Activated CD4-positive, alpha-beta T cell treated with anti-CD3 and anti-CD28 coated beads for 48 hours (primary cell): ENCODE data around the gene ZSWIM4.
A peak's percentile ranks its signal among the peaks of the same experiment; 100 is the strongest.

Experiments
- DNase-seq: peaks from one replicate; pipeline ENCODE4 v3.0.0-alpha.2; 2020

The ZSWIM4 gene

DNA sequence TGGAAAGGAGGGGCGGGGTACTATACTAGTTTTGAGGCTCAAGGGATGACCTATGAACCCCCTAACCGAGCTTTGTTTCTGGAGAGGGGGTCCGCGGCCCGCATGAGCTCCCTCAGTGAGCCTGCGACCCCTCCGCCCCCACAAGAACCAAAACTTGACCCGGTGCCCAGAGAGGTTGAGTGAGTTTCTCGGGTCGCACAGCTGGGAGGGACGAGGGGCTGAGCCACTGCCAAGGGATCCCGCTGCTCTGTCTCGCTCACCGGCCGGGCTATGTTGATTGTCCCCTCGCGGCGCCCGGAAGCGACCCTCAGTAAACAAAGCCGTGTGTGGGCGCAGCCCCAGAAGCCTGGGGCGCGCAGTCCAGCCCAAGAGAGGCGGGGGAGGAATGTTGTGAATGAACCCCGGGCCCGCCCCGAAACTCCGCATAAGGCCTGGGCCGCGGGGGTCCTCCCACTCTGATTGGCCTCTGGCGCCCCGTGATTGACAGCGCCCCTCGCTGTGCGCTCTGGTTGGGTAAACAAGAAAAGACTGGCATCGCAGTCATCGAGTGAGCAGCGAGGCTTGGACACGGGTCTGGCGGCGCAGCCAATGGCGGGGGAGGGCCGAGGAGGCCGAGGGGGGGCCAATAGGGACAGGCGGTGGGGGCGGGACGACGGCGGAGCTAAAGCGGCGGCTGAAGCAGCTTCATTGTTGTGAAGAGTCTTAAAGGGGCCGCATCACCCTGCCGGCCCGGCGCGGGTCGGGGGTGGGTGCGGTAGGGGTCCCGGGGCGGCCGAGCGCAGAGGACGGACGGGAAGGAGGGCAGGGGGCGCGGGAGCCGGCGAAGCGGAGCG lies at the start of gene ZSWIM4:
Gene ZSWIM4 (plus strand): TSS at position 687 of the 833 bp plus-strand sequence. CDS start 206 bp downstream, outside the sequence.
- DNase-seq: peak; percentile 97

DNA sequence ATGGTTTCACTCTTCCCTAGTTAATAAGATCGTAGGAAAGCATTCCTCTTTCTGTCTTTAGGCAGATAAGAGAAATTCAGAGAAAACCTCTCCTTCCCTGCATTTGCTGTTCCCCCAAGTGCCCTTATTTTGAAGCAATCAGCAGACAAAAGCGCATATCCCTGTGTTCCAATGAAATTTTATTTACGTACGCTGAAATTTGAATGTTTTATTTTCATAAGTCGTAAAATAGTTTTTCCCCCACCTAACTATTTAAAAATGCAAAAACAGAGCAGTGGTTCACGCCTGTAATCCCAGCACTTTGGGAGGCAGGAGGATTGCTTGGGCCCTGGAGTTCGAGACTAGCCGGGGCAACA lies 48.2 kb upstream of the ZSWIM4 start:
- no peak for DNase-seq

DNA sequence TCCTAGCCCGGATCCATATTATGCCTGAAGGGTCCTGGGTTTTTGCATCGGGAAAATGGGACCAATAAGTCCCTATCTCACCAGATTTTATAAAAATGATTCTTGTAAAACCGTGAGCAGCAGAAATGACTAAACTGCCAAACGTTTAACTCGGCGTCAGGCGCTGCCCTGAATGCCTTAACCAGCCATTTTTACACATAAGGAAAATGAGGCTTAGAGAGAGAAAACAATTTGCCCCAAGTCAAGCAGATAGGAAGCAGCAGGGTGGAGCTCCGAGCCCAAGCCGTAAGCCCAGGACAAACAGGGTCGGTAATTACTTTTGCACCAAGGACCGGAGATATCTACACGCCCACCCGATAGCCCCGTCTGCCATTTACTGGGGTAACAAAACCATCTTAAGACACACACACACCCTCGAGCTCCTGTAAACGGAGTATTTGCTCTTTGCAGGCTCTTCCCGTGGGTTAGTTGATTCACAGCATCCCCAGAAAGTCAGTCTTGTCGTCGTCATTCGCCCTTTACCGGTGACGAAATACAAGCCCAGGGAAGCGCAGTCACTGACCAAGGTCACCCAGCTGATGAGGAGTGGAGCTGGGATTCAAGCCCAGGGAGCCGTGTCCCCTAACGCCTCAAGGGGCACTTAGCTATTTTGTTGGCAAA lies 46.9 kb upstream of the ZSWIM4 start:
- peak; percentile 22 for DNase-seq

DNA sequence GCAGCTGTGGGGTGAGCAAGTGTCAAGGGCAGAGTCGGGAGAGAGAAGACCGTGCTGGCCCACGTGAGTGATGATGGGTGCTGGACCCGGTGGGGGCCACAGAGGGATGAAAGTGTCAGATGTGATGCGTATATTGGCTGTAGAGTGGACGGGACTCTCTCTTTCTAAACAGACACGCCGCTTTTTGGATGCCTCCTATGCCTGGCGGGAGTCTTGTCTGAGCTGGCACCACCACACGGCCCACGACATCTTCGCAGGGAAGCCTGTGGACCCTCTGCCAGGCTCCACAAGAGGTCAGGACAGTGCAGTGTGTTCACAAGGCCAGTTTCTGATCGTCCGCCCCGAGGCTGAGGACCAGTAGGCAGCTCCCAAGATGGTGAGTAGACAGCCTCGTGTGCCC lies 43.8 kb upstream of the ZSWIM4 start:
- no peak for DNase-seq

DNA sequence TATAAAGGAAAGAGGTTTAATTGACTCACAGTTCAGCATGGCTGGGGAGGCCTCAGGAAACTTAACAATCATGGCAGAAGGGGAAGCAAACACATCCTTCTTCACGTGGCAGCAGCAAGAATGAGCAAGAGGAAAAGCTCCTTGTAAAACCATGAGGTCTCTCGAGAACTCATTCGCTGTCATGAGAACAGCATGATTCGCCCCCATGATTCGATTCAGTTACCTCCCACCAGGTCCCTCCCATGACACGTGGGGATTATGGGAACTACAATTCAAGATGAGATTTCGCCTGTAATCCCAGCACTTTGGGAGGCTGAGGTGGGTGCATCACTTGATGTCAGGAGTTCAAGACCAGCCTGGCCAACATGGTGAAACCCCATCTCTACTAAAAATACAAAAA lies 41.6 kb upstream of the ZSWIM4 start:
- peak; percentile 27 for DNase-seq

DNA sequence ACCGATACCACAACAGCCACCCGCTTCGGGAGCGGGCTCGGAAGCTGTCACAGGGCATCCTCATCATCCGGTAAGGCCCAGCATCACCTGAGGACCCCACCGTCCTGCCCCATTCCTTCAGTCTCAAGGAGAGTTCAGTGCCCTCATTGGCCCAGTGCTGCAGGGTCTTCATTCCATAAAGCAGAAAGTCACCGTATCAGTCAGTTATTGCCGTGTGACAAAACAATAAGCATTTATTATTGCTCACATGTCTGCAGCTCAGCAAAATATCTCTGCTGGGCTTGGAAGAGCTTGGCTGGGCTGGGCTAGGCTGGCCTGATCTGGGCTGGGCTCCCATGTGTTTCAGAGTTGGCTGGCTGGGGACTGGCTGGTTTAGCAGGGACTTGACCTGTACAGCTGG lies 39.0 kb upstream of the ZSWIM4 start:
- DNase-seq: no peak

DNA sequence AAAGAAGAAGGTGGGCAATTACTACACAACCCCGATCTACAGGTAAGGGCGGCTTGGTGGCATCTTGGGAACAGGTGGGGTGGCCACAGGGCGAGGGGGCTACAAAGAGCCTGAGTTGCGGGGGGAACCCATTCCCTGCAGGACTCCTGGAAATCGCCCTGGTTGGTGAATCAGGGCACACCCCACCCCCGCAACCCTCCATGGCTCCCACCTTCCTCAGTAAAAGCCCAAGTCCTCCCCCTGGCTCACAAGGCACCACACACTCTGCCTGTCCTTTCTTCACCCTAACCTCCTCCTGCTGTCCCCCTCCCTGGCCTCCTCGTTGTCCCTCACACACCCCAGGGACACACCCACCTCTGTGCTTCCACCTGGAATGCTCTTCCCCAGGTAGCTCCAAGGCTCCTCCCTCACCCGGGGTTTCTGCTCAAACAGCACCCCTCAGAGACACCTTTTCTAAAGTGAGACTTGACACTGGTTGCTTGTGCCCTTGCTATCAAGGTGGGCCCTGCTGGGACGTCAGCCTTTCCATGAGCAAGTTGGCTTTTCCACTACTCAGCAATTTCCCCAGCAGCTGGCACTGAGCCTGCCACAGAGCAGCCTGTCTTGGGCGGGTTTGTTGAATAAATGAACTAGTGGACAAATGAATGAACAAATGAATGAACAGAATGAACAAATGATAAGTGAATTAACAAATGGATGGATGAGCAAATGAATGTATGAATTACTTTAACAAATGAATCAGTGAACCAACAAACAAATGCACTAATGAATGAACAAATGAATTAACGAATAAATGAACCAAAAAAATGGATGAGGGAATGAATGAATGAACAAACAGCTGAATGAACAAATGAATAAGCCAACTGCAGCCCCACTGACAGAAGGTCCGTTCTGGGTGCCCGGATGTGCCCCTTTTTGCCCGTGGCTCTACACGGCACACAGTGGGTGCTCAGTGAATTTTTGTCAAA lies 37.2 kb upstream of the ZSWIM4 start:
- DNase-seq: no peak

GRCh38 chr19:13758795-13759194 lies 36.4 kb upstream of the ZSWIM4 start:
- no peak for DNase-seq

DNA sequence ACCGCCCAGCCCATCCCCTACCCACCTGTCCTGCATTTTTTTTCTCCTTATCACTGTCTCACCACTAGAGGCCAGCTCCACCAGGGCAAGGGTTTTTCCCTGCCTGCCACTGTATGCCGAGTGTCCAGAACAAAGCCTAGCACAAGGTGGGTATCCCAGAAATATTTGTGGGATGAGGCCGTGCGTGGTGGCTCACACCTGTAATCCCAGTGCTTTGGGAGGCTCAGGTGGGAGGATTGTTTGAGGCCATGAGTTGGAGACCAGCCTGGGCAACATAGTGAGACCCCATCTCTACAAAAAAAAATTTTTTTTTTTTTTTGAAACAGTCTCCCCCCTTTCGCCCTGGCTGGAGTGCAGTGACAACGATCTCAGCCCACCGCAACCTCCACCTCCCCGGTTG lies 33.8 kb upstream of the ZSWIM4 start:
- DNase-seq: no peak

DNA sequence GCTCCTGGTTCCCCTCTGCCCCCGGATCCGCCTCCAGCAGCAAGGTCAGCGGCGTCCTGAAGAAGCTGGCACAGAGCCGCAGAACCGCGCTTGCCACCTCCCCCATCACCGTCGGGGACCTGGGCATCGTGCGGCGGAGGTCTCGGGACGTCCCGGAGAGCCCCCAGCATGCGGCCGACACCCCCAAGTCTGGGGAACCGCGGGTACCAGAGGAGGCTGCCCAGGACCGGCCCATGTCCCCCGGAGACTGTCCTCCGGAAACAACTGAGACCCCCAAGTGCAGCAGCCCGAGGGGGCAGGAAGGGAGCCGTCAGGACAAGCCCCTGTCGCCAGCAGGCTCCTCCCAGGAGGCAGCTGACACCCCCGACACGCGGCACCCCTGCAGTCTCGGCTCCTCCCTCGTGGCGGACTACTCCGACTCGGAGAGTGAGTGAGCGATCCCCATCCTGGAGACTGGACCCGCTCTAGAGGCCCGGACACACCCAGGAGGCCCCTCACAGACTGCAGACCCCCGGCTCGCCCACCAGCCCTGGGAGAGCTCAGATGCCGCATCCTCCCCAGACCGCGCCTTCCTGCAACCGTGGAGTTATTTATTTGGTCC lies 32.5 kb upstream of the ZSWIM4 start:
- DNase-seq: no peak

DNA sequence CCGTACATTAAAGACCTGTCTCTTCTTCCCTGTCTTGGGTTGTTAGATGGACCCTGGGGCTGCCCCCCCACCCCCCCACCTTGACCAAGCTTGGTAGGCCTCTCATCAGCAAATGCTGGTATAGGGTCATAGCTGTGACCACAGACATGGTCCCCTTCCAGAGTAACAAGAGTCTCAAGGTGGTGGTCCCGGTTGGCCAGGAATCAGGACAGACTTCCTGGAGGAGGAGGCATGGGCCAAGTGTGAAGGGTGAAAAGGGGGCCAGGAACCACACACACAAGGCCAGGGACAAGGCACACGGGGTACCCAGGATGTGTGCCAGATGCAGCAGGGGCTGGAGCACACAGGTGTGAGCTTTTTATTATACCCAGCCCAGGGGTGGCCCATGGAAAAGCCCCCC lies 32.0 kb upstream of the ZSWIM4 start:
- DNase-seq: no peak

DNA sequence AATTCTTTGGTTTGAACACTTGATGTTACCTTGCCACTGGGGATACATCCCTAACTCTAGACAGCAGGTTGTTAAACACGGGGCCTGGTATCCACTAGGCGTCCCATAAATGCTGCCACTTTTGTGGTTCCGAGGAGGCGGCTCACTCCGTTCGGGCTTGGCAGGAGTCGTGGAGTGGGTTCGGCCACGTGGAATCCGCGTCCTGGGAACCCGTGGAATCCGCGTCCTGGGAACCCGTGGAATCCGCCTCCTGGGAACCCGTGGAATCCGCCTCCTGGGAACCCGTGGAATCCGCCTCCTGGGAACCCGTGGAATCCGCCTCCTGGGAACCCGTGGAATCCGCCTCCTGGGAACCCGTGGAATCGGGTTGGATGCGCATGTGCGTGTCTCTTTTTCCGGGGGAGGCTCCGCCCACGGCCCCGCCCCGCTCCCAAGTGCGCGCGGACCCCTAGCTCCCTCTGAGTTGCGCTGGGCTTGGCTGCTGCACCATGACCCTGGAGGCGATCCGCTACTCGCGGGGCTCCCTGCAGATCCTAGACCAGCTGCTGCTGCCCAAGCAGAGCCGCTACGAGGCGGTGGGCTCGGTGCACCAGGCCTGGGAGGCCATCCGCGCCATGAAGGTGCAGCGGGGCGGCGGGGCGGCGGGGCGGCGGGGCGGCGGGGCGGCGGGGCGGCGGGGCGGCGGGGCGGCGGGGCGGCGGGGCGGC lies 31.0 kb upstream of the ZSWIM4 start, which contains the start of gene MRI1:
Gene MRI1 (plus strand): TSS at position 422 of the 707 bp plus-strand sequence. CDS start 67 bp downstream, at position 489.
- peak; percentile 70 for DNase-seq

DNA sequence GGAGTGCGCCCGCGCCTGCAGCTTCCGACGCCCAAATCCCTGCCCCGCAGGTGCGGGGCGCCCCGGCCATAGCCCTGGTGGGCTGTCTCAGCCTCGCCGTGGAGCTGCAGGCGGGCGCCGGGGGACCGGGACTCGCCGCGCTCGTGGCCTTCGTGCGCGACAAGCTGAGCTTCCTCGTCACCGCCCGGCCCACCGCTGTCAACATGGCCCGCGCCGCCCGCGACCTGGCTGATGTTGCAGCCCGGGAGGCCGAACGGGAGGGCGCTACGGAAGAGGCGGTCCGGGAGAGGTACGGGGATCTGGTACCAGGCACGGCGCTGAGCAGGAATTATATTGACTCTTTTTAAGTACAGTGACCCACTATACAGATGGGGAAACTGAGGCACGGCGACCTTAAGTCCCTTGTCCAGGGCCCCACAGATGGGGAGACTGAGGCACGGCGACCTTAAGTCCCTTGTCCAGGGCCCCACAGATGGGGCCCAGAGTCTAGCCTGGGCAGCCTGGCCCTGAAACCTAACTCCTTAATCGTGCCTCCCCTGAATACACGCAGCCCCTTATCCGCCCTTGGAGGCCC lies 30.3 kb upstream of the ZSWIM4 start:
- peak; percentile 62 for DNase-seq

GRCh38 chr19:13765395-13766094 lies 29.7 kb upstream of the ZSWIM4 start:
- no peak for DNase-seq

DNA sequence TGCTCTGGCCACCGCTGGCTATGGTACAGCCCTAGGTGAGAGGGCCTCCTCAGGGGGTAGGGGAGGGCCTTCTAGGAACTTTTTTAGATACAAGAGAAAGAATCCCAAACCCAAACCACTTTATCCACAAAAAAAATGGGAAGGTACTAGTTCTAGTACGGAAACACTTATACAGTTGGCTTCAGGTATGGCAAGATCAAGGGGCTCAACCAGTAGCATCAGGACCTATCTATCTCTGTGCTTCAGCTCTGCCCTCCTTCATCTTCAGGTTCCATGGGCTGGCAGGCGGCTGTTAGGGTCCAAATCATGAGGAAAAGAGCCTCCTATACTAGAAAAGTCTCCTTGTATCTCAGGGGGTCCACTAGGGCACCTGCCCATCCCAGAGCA lies 29.2 kb upstream of the ZSWIM4 start:
- no peak for DNase-seq

DNA sequence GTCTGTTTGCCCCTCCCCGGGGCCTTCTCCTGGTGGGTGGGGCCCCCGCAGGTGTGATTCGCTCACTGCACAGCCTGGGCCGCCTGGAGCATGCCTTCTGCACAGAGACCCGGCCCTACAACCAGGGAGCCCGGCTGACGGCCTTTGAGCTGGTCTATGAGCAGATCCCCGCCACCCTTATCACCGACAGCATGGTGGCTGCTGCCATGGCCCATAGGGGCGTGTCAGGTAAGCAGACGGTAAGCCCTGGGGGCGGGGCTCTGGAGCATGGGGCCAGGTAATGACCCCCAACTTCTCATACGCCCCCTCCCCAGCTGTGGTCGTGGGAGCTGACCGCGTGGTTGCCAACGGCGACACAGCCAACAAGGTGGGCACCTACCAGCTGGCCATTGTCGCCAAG lies 26.7 kb upstream of the ZSWIM4 start:
- no peak for DNase-seq

- no peak for DNase-seq
These were observed 25.1 kb upstream of the ZSWIM4 start for GRCh38 chr19:13770013-13770635.

- DNase-seq: peak; percentile 92
These were observed 20.7 kb upstream of the ZSWIM4 start, which contains the start of gene C19orf53 for GRCh38 chr19:13774217-13775191. Gene C19orf53, plus strand, starts transcription at chr19:13774456. Its CDS starts 22 bp downstream, at chr19:13774478.

- DNase-seq: no peak
These were observed 16.8 kb upstream of the ZSWIM4 start for GRCh38 chr19:13778398-13778797.
